ENCODE data around the gene ERGIC2.

ERGIC2 gene

DNA sequence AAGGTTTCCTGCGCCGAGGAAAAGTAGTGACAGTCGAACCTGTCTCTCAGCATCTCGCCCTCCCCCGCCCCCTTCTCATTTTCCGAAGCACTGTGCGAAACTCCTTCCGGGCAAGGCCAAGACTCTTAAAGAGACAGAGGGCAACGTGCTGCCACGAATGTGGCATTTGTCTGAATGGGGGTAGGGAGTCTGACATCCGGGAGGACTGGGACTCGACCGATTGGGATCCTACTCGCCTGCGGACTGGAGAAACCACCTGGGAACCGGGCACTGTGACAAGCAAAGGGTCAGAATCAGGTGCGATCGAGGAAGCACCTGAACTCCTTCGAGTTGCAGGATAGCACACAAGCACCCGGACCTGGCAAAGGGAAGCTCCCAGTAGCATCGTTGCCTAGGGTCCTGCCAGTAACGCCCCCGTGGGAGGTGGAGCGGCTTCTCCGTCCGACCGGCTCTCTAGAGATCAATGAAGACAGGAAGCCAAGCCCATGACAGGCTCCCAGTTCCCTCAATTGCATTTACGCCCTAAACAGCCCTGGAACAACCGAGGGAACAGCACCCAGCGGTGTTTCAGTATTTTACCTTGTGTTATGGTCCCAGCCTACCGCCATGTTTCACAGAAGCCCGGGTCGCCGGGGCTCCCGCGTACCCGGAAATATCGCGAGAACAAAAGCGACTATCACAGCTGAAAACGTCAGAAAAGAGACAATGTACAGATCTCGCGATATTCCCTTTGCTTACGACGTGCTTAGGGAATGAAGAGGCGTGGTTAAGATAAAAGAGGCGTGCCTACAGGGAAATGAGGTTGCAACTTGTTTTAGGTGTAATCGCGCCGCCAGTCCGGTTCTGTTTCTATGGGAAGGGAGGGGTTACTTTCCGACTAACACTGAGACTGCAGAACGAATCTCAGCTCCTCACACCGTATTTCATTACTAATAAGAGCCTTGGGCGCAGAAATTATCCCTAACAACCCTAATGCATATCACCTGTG, at the start of gene ERGIC2:
TSS of gene ERGIC2 (minus strand) at position 637 of the 988 bp plus-strand sequence. CDS start 9,539 bp downstream, outside the sequence.
- H3K27me3 ChIP-seq (ENCODE audit: insufficient read depth, insufficient read length): no peaks in the 10 kb centered on the region
- TF ChIP-seq SUZ12 (IDR thresholded peaks at IDR 0.05; ENCODE audit: extremely low read depth, insufficient read depth, insufficient read length): no peak
- TF ChIP-seq YY1 (IDR thresholded peaks at IDR 0.05; ENCODE audit: insufficient read depth, insufficient read length): peak; percentile 83
- no peak for TF ChIP-seq ZNF274 (IDR thresholded peaks at IDR 0.05; ENCODE audit: low read depth, low read length)
- peak; percentile 100 for DNase-seq (ENCODE audit: low read depth, low spot score)

GRCh38 chr12:29430716-29431044, 49.7 kb upstream of the ERGIC2 start:
- H3K9me3 ChIP-seq (ENCODE audit: insufficient read depth, low read length): no peaks in the 10 kb centered on the region
- no peak overlapping the region for H3K9ac ChIP-seq (ENCODE audit: insufficient read length, low read depth)
- no peak for TF ChIP-seq ZNF274 (IDR thresholded peaks at IDR 0.05; ENCODE audit: low read depth, low read length)

More for the DNA sequence above, at the start of gene ERGIC2:
- Histone ChIP-seq H3K9ac (ENCODE audit: insufficient read length, low read depth) (peak within 1 kb of the TSS; percentile 98), H3K4me3 (ENCODE audit: insufficient read length, low read depth) (peak within 1 kb of the TSS; percentile 99), H3K36me3 (ENCODE audit: insufficient read depth, insufficient read length, low read length) (peaks cover 19% of the 10 kb centered on the region), H3K4me1 (ENCODE audit: insufficient read depth, insufficient read length) (no peaks in the 10 kb centered on the region), H3K9me3 (ENCODE audit: insufficient read depth, low read length) (0 out of 2 replicates have a peak, but pooled peaks cover 7% of the 10 kb centered on the region)

DNA sequence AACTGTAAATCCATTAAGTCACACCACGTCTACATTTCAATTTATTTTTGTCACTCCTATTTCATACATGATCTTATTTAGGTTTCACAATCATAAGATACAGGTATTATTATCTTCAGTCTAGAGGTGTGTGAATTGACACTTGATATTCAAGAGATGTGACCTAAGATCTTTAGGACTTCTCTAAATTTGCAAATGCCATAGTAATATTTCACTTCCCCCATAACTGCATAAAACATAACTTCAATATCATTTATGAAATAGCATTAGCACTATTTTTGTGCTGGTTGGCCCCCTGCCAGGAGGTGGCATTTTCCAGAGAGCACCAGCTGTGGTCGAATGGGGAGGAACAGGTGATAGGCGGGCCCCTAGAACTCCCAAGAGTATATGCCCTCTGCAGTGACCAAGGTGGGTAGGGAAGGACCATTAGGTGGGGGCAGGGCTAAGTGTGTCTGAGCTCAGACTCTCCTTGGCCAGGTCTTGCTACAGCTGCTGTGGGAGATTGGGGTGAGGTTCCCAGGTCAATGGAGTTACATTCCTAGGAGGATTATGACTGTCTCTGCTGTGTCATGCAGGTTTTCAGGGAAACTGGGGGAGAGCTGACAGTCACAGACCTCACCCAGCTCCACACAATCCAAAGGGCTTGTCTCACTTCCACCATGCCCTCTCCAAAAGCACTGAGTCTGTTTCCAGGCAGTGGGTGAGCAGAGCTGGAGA, 49.2 kb upstream of the ERGIC2 start:
- peak; percentile 95 for DNase-seq (ENCODE audit: low read depth, low spot score)
- no peaks in the 10 kb centered on the region for H3K27me3 ChIP-seq (ENCODE audit: insufficient read depth, insufficient read length)
- no peak for TF ChIP-seq YY1 (IDR thresholded peaks at IDR 0.05; ENCODE audit: insufficient read depth, insufficient read length)
- no peak for TF ChIP-seq ZNF274 (IDR thresholded peaks at IDR 0.05; ENCODE audit: low read depth, low read length)
- TF ChIP-seq SUZ12 (IDR thresholded peaks at IDR 0.05; ENCODE audit: extremely low read depth, insufficient read depth, insufficient read length): no peak

More at GRCh38 chr12:29430716-29431044, 49.7 kb upstream of the ERGIC2 start:
- Histone ChIP-seq H3K27me3 (ENCODE audit: insufficient read depth, insufficient read length) (no peaks in the 10 kb centered on the region), H3K36me3 (ENCODE audit: insufficient read depth, insufficient read length, low read length) (no peaks in the 10 kb centered on the region), H3K4me1 (ENCODE audit: insufficient read depth, insufficient read length) (no peaks in the 10 kb centered on the region), H3K4me3 (ENCODE audit: insufficient read length, low read depth) (no peak overlapping the region)
- DNase-seq (ENCODE audit: low read depth, low spot score): peak; percentile 9

DNA sequence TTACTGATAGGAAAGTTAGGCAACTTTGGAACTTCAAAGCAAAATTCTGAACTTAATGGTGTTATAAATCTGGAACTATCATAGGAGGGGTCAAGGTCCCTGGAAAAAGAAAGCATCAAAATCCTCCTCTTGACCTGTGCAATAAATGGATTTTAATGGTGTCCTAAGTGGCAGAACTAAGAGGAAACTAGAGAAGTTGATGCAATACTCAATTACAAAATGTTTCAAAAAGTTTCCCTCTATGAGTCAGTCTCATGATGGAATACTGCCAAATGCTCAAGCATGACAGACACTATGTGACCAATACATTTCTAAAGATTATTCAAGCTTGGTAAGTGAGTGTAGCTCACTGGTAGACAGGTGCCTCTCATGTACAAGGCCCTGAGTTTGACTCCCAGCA, 47.7 kb upstream of the ERGIC2 start:
- Histone ChIP-seq H3K4me1 (ENCODE audit: insufficient read depth, insufficient read length) (no peaks in the 10 kb centered on the region), H3K9me3 (ENCODE audit: insufficient read depth, low read length) (peaks cover 9% of the 10 kb centered on the region; the same call in 1 of the 2 replicates), H3K27me3 (ENCODE audit: insufficient read depth, insufficient read length) (no peaks in the 10 kb centered on the region), H3K9ac (ENCODE audit: insufficient read length, low read depth) (no peak overlapping the region), H3K36me3 (ENCODE audit: insufficient read depth, insufficient read length, low read length) (no peaks in the 10 kb centered on the region), H3K4me3 (ENCODE audit: insufficient read length, low read depth) (no peak overlapping the region)
- TF ChIP-seq ZNF274 (IDR thresholded peaks at IDR 0.05; ENCODE audit: low read depth, low read length): no peak
- no peak for TF ChIP-seq SUZ12 (IDR thresholded peaks at IDR 0.05; ENCODE audit: extremely low read depth, insufficient read depth, insufficient read length)
- no peak for TF ChIP-seq YY1 (IDR thresholded peaks at IDR 0.05; ENCODE audit: insufficient read depth, insufficient read length)
- DNase-seq (ENCODE audit: low read depth, low spot score): no peak

More for the DNA sequence above, 49.2 kb upstream of the ERGIC2 start:
- H3K36me3 ChIP-seq (ENCODE audit: insufficient read depth, insufficient read length, low read length): no peaks in the 10 kb centered on the region
- H3K4me3 ChIP-seq (ENCODE audit: insufficient read length, low read depth): no peak overlapping the region
- H3K9ac ChIP-seq (ENCODE audit: insufficient read length, low read depth): no peak overlapping the region
- H3K4me1 ChIP-seq (ENCODE audit: insufficient read depth, insufficient read length): no peaks in the 10 kb centered on the region
- H3K9me3 ChIP-seq (ENCODE audit: insufficient read depth, low read length): no peaks in the 10 kb centered on the region

GRCh38 chr12:29427964-29428363, 47.0 kb upstream of the ERGIC2 start:
- no peak for TF ChIP-seq YY1 (IDR thresholded peaks at IDR 0.05; ENCODE audit: insufficient read depth, insufficient read length)
- no peak for TF ChIP-seq SUZ12 (IDR thresholded peaks at IDR 0.05; ENCODE audit: extremely low read depth, insufficient read depth, insufficient read length)
- H3K4me1 ChIP-seq (ENCODE audit: insufficient read depth, insufficient read length): no peaks in the 10 kb centered on the region
- H3K9ac ChIP-seq (ENCODE audit: insufficient read length, low read depth): no peak overlapping the region
- H3K4me3 ChIP-seq (ENCODE audit: insufficient read length, low read depth): no peak overlapping the region
- peak; percentile 16 for DNase-seq (ENCODE audit: low read depth, low spot score)
- H3K27me3 ChIP-seq (ENCODE audit: insufficient read depth, insufficient read length): no peaks in the 10 kb centered on the region
- no peaks in the 10 kb centered on the region for H3K36me3 ChIP-seq (ENCODE audit: insufficient read depth, insufficient read length, low read length)
- peaks cover 16% of the 10 kb centered on the region; the same call in 1 of the 2 replicates for H3K9me3 ChIP-seq (ENCODE audit: insufficient read depth, low read length)

- no peaks in the 10 kb centered on the region for H3K4me1 ChIP-seq (ENCODE audit: insufficient read depth, insufficient read length)
- no peak for TF ChIP-seq YY1 (IDR thresholded peaks at IDR 0.05; ENCODE audit: insufficient read depth, insufficient read length)
- TF ChIP-seq ZNF274 (IDR thresholded peaks at IDR 0.05; ENCODE audit: low read depth, low read length): no peak
- no peak for TF ChIP-seq SUZ12 (IDR thresholded peaks at IDR 0.05; ENCODE audit: extremely low read depth, insufficient read depth, insufficient read length)
- peaks cover 17% of the 10 kb centered on the region; the same call in 1 of the 2 replicates for H3K9me3 ChIP-seq (ENCODE audit: insufficient read depth, low read length)
- no peak overlapping the region for H3K4me3 ChIP-seq (ENCODE audit: insufficient read length, low read depth)
- H3K9ac ChIP-seq (ENCODE audit: insufficient read length, low read depth): no peak overlapping the region
- no peak for DNase-seq (ENCODE audit: low read depth, low spot score)
- H3K36me3 ChIP-seq (ENCODE audit: insufficient read depth, insufficient read length, low read length): no peaks in the 10 kb centered on the region
- H3K27me3 ChIP-seq (ENCODE audit: insufficient read depth, insufficient read length): no peaks in the 10 kb centered on the region
Observed at GRCh38 chr12:29426498-29426897, 45.5 kb upstream of the ERGIC2 start.

DNA sequence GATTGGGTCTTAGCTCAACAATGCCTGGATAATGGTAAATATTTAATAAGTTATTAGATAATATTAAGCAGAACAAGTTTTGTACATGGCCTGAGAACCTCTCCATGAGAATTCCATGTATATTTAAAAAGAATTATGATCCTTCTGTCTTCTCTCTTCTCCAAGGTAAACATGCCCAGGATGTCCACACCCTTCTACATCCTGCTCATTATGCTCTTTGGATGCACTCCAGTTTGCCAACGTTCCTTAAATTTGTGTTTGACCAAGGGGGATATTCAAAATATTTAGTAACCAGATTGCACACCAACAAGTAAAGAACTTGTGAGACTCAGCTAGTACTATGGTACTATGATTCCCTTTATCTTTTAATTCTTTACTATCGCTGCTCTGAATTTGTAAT, 44.8 kb upstream of the ERGIC2 start:
- TF ChIP-seq SUZ12 (IDR thresholded peaks at IDR 0.05; ENCODE audit: extremely low read depth, insufficient read depth, insufficient read length) (no peak), YY1 (IDR thresholded peaks at IDR 0.05; ENCODE audit: insufficient read depth, insufficient read length) (no peak), ZNF274 (IDR thresholded peaks at IDR 0.05; ENCODE audit: low read depth, low read length) (no peak)
- H3K9ac ChIP-seq (ENCODE audit: insufficient read length, low read depth): no peak overlapping the region
- no peaks in the 10 kb centered on the region for H3K27me3 ChIP-seq (ENCODE audit: insufficient read depth, insufficient read length)
- H3K9me3 ChIP-seq (ENCODE audit: insufficient read depth, low read length): peaks cover 17% of the 10 kb centered on the region; the same call in 1 of the 2 replicates
- no peaks in the 10 kb centered on the region for H3K36me3 ChIP-seq (ENCODE audit: insufficient read depth, insufficient read length, low read length)
- no peak for DNase-seq (ENCODE audit: low read depth, low spot score)
- no peak overlapping the region for H3K4me3 ChIP-seq (ENCODE audit: insufficient read length, low read depth)
- no peaks in the 10 kb centered on the region for H3K4me1 ChIP-seq (ENCODE audit: insufficient read depth, insufficient read length)

All from NT2/D1 (cell line).